GM21526 (cell line): Measurements from ENCODE around the gene CERS3.

ENCODE experiments used
- ATAC-seq: cut with Tn5 transposase; IDR thresholded peaks from one replicate; pipeline ENCODE4 v1.9.1; 2021; ENCODE audit warnings: moderate library complexity; ENCODE audit not compliant: unreplicated experiment, low FRiP score

CERS3 gene

DNA sequence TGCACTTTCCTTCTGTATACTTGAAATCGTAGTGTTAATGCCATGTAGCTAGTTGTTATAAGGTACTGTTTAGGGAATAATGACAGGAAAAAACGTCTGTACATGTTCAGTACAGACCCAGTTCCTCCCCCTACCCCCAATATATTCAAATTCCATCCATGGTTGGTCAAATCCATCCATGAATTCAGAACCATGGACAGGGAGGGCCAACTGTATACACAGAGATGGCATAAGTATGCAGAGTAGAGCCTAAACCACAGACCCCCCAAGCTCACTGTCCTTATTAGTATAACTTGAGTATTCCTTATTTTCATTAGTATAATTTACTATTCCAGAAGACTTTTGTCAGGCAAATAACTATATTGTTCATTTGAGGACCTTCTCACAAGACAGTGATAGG is 135.7 kb downstream of the CERS3 start:
- no peak for ATAC-seq

- no peak for ATAC-seq
Observed at GRCh38 chr15:100385300-100386050, 143.3 kb downstream of the CERS3 start.

GRCh38 chr15:100384108-100384410 is 144.7 kb downstream of the CERS3 start:
- ATAC-seq = no peak

DNA sequence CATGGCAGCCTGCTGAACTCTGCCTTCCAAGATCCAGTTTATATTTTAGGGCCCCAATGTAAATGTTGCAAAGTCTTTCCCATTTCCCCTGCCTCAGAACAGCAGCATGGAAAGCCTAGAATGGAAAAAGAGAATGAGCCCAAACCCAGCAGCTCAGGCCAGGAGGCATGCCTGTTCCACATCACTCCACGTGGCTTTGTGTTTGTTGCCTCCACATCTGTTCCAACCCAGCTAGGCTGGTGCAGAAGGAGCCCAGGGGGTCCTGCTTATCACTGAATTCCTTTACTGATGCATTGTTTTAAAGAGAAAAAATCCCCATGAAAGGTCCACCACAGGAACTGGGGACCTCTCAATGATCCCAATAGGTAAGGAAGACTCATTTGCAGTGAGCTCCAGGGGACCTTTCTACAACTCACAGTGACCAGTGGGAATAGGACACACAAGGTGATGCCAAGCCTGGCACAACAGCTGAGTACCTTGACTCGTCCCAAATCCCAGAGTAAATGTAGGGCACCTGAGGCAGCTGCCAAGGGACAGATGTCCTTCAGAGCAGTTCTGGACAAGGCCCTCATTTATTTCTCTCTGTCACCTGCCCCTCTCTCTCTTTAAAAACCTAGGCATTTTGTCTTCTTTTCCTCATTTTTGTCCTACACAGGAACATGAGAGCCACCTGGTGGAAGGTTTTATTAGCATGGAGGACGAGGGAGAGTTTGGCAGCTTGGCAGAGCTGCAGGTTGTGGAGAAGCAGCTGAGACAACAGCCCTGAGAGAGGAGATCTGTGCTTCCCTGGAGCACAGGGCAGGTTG is 145.2 kb downstream of the CERS3 start:
- ATAC-seq = no peak

DNA sequence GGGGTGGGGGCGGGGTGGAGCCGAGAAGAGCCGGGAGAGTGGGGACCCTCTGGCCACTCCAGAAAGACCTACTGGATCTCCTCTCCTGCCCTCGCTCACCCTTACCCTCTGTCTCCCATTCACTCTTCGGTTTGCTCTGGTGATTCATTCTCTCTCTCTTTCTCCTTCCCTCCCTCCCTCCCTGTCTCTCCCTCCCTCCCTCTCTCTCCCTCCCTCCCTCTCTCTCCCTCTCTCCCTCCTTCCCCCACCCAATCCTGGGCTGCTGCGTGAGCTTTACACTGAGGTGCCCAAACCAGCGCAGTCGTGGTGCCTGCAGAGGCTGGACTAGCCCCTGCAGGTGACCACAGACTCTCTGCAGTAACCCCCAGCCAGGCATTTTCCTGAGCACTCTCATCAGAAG is 154.8 kb downstream of the CERS3 start:
- ATAC-seq = no peak

GRCh38 chr15:100373120-100373896 is 155.4 kb downstream of the CERS3 start:
- ATAC-seq = no peak

DNA sequence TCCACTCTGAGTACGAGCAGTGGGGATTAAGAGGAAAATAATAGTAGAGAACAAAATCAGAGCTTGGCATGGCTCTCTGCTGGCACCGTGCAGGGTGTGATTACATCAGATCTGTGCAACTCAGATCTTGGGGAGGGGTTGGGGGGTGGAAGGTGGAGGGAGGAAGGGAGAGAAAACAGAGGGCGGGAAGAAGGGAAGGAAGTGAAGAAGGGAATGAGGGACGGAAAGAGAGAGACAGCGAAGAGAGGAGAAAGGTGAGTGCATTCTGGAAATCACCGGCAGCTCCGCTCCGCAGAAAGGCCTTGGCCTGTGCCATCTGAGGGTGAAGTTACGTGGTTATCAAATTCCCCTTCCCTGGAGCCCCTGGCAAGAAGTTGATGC is 156.0 kb downstream of the CERS3 start:
- ATAC-seq = no peak

DNA sequence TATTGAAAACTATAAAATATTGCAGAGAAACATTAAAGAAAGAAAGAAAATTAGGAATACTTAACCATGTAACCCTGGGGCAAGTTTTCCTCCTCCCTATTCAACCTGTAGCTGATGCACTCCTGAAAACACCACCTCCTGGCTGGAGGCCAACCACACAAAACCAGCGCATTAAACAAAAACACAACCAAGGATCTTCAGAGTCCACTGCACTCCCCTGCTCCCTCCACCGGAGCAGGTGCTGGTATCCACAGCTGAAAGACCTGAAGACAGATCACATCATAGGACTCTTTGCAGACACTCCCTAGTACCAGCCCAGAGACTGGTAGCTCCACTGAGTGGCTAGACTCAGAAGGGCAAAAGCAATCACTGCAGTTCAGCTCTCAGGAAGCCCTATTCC is 173.4 kb downstream of the CERS3 start:
- no peak for ATAC-seq

DNA sequence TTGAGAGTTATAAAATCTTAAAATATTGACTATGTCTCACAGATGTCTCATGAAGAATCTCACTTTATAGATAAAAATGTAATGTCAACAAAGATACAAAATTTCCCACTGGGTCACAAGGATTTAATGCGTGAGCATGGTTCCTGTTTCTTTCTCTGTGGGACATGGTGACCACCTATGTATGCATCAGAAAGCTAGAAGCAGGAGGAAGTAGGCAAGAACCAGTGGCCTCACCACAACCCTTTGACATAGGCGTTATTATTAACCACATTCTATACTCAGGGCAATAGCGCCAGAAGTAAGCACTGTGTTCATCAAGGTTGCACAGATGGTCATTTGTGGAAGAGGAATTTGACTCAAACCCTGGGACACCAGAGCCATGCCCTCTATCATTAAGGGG is 175.3 kb downstream of the CERS3 start:
- ATAC-seq = no peak

GRCh38 chr15:100350434-100351226 is 178.1 kb downstream of the CERS3 start:
- ATAC-seq = no peak
